Measurements from ENCODE around the gene ADAMTSL1. TPM values are rescaled to one million over a fixed set of nuclear protein-coding genes. Genes with fewer than 3 reads are reported as not detected.

Gene ADAMTSL1
- total RNA-seq, 4 donors from 2014 or later: 13.3 to 39.7 (median 27.2) TPM

GRCh38 chr9:18890372-18890771 lies 416.4 kb downstream of the ADAMTSL1 start:
- Histone ChIP-seq H3K4me1 (peaks cover 6 to 15% (median 9%) of the 10 kb centered on the region in 4 donors), H3K4me3 (no peak overlapping the region), H3K27ac (no peak overlapping the region), H3K9me3 (peaks cover 0 to 7% of the 10 kb centered on the region in 2 donors), H3K27me3 (no peaks in the 10 kb centered on the region), H3K36me3 (no peaks in the 10 kb centered on the region)
- TF ChIP-seq CTCF (IDR thresholded peaks at IDR 0.05) (no peak), POLR2A (IDR thresholded peaks at IDR 0.05) (no peak), EP300 (IDR thresholded peaks at IDR 0.05; ENCODE audit: low read depth) (no peak), POLR2AphosphoS5 (IDR thresholded peaks at IDR 0.05) (no peak)
- DNase-seq: no peak
- WGBS, 2 donors (ENCODE audit: low coverage in 1 of 2): 63 to 75% methylated on average over 2 to 4 of the region's 4 CpGs
- in situ Hi-C loops (cut with MboI; ENCODE audit: low pct_ligation_motif_present in 1 of 4, low pct_unique_long_range_greater_than_20kb in 1 of 4, low sequenced_read_pairs in 3 of 4) (no loop called here), intact Hi-C loops (cut with DNase I; ENCODE audit: low total_unique reads) (no loop called here)

DNA sequence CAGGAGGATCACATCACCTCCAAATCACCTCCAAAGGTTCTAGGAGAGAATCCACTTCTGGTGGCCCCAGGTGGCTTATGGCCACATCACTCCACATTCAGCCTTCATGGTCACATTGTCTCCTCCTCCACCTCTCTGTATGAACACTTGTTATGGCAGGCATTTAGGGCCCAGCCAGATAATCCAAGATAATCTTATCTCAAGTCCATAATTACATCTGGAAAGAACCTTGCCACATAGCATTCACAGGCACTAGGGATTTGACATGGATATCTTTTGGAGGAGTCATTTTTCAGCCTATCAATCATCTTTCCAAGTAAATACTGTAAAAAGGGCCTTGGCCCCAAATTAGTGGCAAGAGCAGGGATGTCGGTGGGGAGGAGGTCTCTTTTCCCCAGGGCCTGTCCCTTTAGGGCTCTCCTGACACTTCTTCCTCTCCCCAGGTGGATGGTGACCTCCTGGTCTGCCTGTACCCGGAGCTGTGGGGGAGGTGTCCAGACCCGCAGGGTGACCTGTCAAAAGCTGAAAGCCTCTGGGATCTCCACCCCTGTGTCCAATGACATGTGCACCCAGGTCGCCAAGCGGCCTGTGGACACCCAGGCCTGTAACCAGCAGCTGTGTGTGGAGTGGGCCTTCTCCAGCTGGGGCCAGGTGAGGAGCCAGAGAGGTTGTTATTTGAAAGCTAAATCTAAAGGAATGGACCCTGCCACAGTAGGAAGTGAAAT lies 418.2 kb downstream of the ADAMTSL1 start:
- WGBS, 2 donors (ENCODE audit: low coverage in 1 of 2): 93% methylated on average over 5 of the region's 5 CpGs; no CpG with 5 or more reads in 1 of the 2 donors
- TF ChIP-seq EP300 (IDR thresholded peaks at IDR 0.05; ENCODE audit: low read depth): no peak
- TF ChIP-seq POLR2AphosphoS5 (IDR thresholded peaks at IDR 0.05): no peak
- no peak for TF ChIP-seq POLR2A (IDR thresholded peaks at IDR 0.05)
- TF ChIP-seq CTCF (IDR thresholded peaks at IDR 0.05): no peak
- Histone ChIP-seq H3K27me3 (no peaks in the 10 kb centered on the region), H3K36me3 (no peaks in the 10 kb centered on the region), H3K4me1 (peaks cover 6 to 15% (median 9%) of the 10 kb centered on the region in 4 donors), H3K9me3 (peaks cover 8 to 18% of the 10 kb centered on the region in 2 donors), H3K27ac (no peak overlapping the region), H3K4me3 (no peak overlapping the region)
- intact Hi-C loops (cut with DNase I; ENCODE audit: low total_unique reads): no loop called here
- DNase-seq: no peak
- in situ Hi-C loops (cut with MboI; ENCODE audit: low pct_ligation_motif_present in 1 of 4, low pct_unique_long_range_greater_than_20kb in 1 of 4, low sequenced_read_pairs in 3 of 4): no loop called here

GRCh38 chr9:18893046-18893445 lies 419.1 kb downstream of the ADAMTSL1 start:
- no peak overlapping the region for H3K27ac ChIP-seq
- no peaks in the 10 kb centered on the region for H3K27me3 ChIP-seq
- in situ Hi-C loops (cut with MboI; ENCODE audit: low pct_ligation_motif_present in 1 of 4, low pct_unique_long_range_greater_than_20kb in 1 of 4, low sequenced_read_pairs in 3 of 4): no loop called here
- no peak for TF ChIP-seq POLR2AphosphoS5 (IDR thresholded peaks at IDR 0.05)
- no peak for TF ChIP-seq POLR2A (IDR thresholded peaks at IDR 0.05)
- no peak for TF ChIP-seq EP300 (IDR thresholded peaks at IDR 0.05; ENCODE audit: low read depth)
- TF ChIP-seq CTCF (IDR thresholded peaks at IDR 0.05): no peak
- H3K4me1 ChIP-seq: peaks cover 0 to 9% (median 6%) of the 10 kb centered on the region in 4 donors
- no peaks in the 10 kb centered on the region for H3K36me3 ChIP-seq
- no peak overlapping the region for H3K4me3 ChIP-seq
- peaks cover 8 to 18% of the 10 kb centered on the region in 2 donors for H3K9me3 ChIP-seq
- intact Hi-C loops (cut with DNase I; ENCODE audit: low total_unique reads): no loop called here
- 87 to 96% methylated on average over 3 to 4 of the region's 4 CpGs for WGBS, 2 donors (ENCODE audit: low coverage in 1 of 2)
- DNase-seq: no peak

DNA sequence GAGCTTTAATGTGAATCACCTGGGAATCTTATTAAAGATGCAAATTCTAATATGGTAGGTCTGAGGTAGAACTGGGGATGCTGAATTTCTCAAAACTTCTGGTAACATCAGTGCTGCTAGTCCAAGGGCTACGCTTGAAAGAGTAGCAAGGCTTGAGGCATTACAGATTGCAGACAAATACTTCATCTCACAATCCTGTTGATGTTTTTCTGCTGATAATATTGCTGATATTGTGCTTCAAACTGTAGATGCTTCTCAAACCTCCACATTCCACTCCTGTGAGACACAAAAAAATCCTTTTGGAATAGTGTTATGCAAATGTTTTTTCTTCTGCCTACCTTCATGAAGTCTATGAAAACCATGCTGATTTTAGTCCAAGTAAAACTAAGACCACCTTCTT lies 419.5 kb downstream of the ADAMTSL1 start:
- intact Hi-C loops (cut with DNase I; ENCODE audit: low total_unique reads) (no loop called here), in situ Hi-C loops (cut with MboI; ENCODE audit: low pct_ligation_motif_present in 1 of 4, low pct_unique_long_range_greater_than_20kb in 1 of 4, low sequenced_read_pairs in 3 of 4) (no loop called here)
- DNase-seq: no peak
- H3K9me3 ChIP-seq: peaks cover 8 to 18% of the 10 kb centered on the region in 2 donors
- no peak overlapping the region for H3K4me3 ChIP-seq
- WGBS, 2 donors (ENCODE audit: low coverage in 1 of 2): 83 to 100% methylated on average over 1 of the region's 1 CpG
- no peak overlapping the region for H3K27ac ChIP-seq
- peaks cover 0 to 4% (median 2%) of the 10 kb centered on the region in 4 donors for H3K4me1 ChIP-seq
- no peaks in the 10 kb centered on the region for H3K27me3 ChIP-seq
- TF ChIP-seq EP300 (IDR thresholded peaks at IDR 0.05; ENCODE audit: low read depth): no peak
- TF ChIP-seq POLR2AphosphoS5 (IDR thresholded peaks at IDR 0.05): no peak
- no peak for TF ChIP-seq CTCF (IDR thresholded peaks at IDR 0.05)
- no peak for TF ChIP-seq POLR2A (IDR thresholded peaks at IDR 0.05)
- H3K36me3 ChIP-seq: no peaks in the 10 kb centered on the region

Data from transverse colon (tissue), 4 donors.